HFF-Myc (cell line): ENCODE data around the gene SPATA31C2.

Experiments
- DNase-seq: peaks from one replicate; pipeline ENCODE4 v3.0.0-alpha.2; 2011; ENCODE audit warnings: low read depth; ENCODE audit errors: extremely low read depth
- H3K4me3 ChIP-seq: replicated peaks from 2 replicates; pipeline ENCODE4 v1.5.1; 2011; ENCODE audit warnings: low read depth, mild to moderate bottlenecking, control low read depth, low read length
- TF ChIP-seq, protein P1 (sequence below): IDR thresholded peaks from 2 replicates; pipeline ENCODE4 v1.5.1; 2012; ENCODE audit warnings: mild to moderate bottlenecking, low read depth, low read length, control low read depth; ENCODE audit errors: missing control alignments

Gene SPATA31C2

DNA sequence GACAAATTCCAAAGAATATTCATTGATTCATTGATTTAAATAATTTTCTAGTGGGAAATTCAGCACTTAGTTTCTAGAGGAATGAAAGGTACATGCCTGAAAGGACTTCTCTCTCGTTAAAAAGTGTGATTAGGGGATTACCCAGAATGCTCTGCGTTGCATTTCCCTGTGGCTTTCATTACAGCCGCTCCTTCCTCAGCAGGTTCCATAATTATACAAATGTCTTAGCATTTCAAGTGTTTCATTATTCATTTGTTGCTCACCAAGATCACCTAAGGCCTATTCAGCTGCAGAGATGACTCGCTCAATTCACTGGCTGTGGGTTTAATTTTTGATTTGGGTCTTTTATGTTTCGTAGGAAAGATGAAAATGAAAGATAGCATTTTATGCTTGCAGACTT lies 52.8 kb downstream of the SPATA31C2 start:
- TF ChIP-seq, protein P1, sequence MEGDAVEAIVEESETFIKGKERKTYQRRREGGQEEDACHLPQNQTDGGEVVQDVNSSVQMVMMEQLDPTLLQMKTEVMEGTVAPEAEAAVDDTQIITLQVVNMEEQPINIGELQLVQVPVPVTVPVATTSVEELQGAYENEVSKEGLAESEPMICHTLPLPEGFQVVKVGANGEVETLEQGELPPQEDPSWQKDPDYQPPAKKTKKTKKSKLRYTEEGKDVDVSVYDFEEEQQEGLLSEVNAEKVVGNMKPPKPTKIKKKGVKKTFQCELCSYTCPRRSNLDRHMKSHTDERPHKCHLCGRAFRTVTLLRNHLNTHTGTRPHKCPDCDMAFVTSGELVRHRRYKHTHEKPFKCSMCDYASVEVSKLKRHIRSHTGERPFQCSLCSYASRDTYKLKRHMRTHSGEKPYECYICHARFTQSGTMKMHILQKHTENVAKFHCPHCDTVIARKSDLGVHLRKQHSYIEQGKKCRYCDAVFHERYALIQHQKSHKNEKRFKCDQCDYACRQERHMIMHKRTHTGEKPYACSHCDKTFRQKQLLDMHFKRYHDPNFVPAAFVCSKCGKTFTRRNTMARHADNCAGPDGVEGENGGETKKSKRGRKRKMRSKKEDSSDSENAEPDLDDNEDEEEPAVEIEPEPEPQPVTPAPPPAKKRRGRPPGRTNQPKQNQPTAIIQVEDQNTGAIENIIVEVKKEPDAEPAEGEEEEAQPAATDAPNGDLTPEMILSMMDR = no peak
- DNase-seq = no peak
- no peak overlapping the region for H3K4me3 ChIP-seq

DNA sequence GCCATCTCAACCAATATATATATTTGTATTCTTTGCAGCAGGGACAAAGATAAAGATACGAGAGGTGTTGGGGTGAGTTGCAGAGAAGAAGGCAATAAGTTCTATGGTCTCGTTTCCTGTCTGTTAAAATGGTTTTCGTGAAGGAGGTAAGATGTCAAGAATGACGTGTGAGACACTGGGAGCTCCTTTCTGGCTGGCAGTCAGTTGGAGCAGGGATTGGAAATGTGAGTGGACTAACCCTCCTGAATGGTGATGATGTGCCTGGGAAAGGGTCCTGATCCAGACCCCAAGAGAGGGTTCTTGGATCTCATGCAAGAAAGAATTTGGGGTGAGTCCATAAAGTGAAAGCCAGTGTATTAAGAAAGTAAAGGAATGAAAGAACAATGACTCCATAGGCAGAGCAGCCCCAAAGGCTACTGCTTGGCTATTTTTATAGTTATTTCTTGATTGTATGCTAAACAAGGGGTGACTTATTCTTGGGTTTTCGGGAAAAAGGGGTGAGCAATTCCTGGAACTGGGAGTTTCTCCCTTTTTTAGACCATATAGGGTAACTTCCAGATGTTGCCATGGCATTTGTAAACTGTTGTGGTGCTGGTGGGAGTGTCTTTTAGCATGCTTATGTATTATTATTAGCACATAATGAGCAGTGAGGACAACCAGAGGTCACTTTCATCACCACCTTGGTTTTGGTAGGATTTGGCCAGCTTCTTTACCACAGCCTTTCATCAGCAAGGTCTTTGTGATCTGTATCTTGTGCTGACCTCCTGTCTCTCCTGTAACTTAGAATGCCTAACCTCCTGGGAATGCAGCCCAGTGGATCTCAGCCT lies 53.7 kb downstream of the SPATA31C2 start:
- TF ChIP-seq, protein P1 = no peak
- H3K4me3 ChIP-seq = no peak overlapping the region
- no peak for DNase-seq
